Natural killer cell (primary cell): Measurements from ENCODE around the gene KIAA0408. TPM values are rescaled to one million over a fixed set of nuclear protein-coding genes. Genes with fewer than 3 reads are reported as not detected.

Experiments
- ATAC-seq, 3 donors: fragments of 150-1000 bp in 2 of 3; fragments of 200-7000 bp in 1 of 3; cut with Tn5 transposase; 1 replicate in 1 of 3; 2 replicates in 2 of 3; pipeline ENCODE4 v1.10.0; 2021; ENCODE audit warnings: mild to moderate bottlenecking in 2 of 3, moderate library complexity in 2 of 3
- DNase-seq, 2 donors: peaks; one replicate each; pipeline versions ENCODE4 v3.0.0 to v3.0.0-alpha.2; 2013 to 2021; ENCODE audit warnings: mixed read lengths in 1 of 2
- H3K27ac ChIP-seq: one replicate; pipeline ENCODE4 v1.5.1; 2013; ENCODE audit warnings: mild to moderate bottlenecking, low read length
- H3K27me3 ChIP-seq: one replicate; pipeline ENCODE4 v1.6.1; 2013; ENCODE audit warnings: low read length; ENCODE audit not compliant: control insufficient read depth, insufficient read depth
- H3K36me3 ChIP-seq: one replicate; pipeline ENCODE4 v1.6.1; 2013; ENCODE audit warnings: low read length; ENCODE audit not compliant: control insufficient read depth, insufficient read depth
- H3K4me1 ChIP-seq: one replicate; pipeline ENCODE4 v1.6.1; 2013; ENCODE audit warnings: low read length; ENCODE audit not compliant: control insufficient read depth, insufficient read depth
- H3K4me3 ChIP-seq: one replicate; pipeline ENCODE4 v1.5.1; 2013; ENCODE audit warnings: low read length
- H3K9me3 ChIP-seq: one replicate; pipeline ENCODE4 v1.6.1; 2013; ENCODE audit warnings: low read length; ENCODE audit not compliant: control insufficient read depth, insufficient read depth
- H3K27ac Mint-ChIP-seq, 2 donors: one replicate each; pipeline ENCODE4 v1.8.0; 2022; ENCODE audit warnings: mild to moderate bottlenecking in 2 of 2, mixed read lengths in 2 of 2, moderate library complexity in 1 of 2
- H3K27me3 Mint-ChIP-seq, 2 donors: one replicate each; pipeline ENCODE4 v1.8.0; 2022; ENCODE audit warnings: low read depth in 2 of 2, mixed read lengths in 2 of 2
- H3K36me3 Mint-ChIP-seq: one replicate; pipeline ENCODE4 v1.8.0; 2022; ENCODE audit warnings: mixed read lengths
- H3K4me1 Mint-ChIP-seq, 2 donors: one replicate each; pipeline ENCODE4 v1.8.0; 2022; ENCODE audit warnings: mixed read lengths in 2 of 2
- H3K4me3 Mint-ChIP-seq: one replicate; pipeline ENCODE4 v1.8.0; 2022; ENCODE audit warnings: mild to moderate bottlenecking, moderate library complexity, mixed read lengths
- H3K9me3 Mint-ChIP-seq, 2 donors: one replicate each; pipeline ENCODE4 v1.8.0; 2022; ENCODE audit warnings: mixed read lengths in 2 of 2
- CTCF ChIP-seq: fragments of 200-600 bp; IDR thresholded peaks from one replicate; pipeline ENCODE4 v1.8.0; 2022; ENCODE audit warnings: antibody characterized with exemption
- WGBS: methylation state at CpG from one replicate; pipeline ENCODE4 v1.1.7; 2013; ENCODE audit warnings: missing lambda C conversion rate; ENCODE audit not compliant: insufficient coverage; 5-methylcytosine and 5-hydroxymethylcytosine counted together
- intact Hi-C: fragments of 100-400 bp; cut with micrococcal nuclease; formaldehyde crosslinking; loops from one replicate; pipeline ENCODE4 v1.14.2; 2022
- total RNA-seq, 4 donors: library from RNA; stranded (reverse); fragments of 120-200 nt in 1 of 4; gene quantifications; one replicate each; pipeline versions ENCODE4 v1.2.3 to v1.2.4, GENCODE V29; 2013 to 2022

KIAA0408 gene
- under 1 TPM in 1 of 3 donors, not detected in 2; 0.58 TPM for total RNA-seq
- 0.36 TPM for total RNA-seq (2013)

GRCh38 chr6:127459231-127459641 lies at the start of gene KIAA0408:
TSS of gene KIAA0408 (minus strand) at chr6:127459389. CDS start at chr6:127453981, 5,408 bp downstream.
- Mint-ChIP-seq H3K36me3 (no peaks in the 10 kb centered on the region), H3K4me1 (no peaks in the 10 kb centered on the region), H3K9me3 (no peaks in the 10 kb centered on the region), H3K27me3 (peaks cover 0 to 27% of the 10 kb centered on the region in 2 donors), H3K27ac (no peak within 1 kb of the TSS), H3K4me3 (no peak within 1 kb of the TSS)
- intact Hi-C loops, result no loop called here
- Histone ChIP-seq H3K4me3 (no peak within 1 kb of the TSS), H3K27me3 (no peaks in the 10 kb centered on the region), H3K36me3 (no peaks in the 10 kb centered on the region), H3K4me1 (no peaks in the 10 kb centered on the region), H3K9me3 (no peaks in the 10 kb centered on the region), H3K27ac (no peak within 1 kb of the TSS)
- no peak for TF ChIP-seq CTCF
- no peak for DNase-seq
- ATAC-seq, result no peak
- 77% methylated on average over 4 of the region's 4 CpGs for WGBS

GRCh38 chr6:127506894-127507293 lies 47.7 kb upstream of the KIAA0408 start:
- intact Hi-C loops, result no loop called here
- Mint-ChIP-seq H3K36me3 (no peaks in the 10 kb centered on the region), H3K27ac (no peak overlapping the region), H3K4me3 (no peak overlapping the region), H3K27me3 (peaks cover 3 to 16% of the 10 kb centered on the region in 2 donors), H3K4me1 (no peaks in the 10 kb centered on the region), H3K9me3 (no peaks in the 10 kb centered on the region)
- DNase-seq, result no peak
- no peak for ATAC-seq
- H3K4me1 ChIP-seq, result no peaks in the 10 kb centered on the region
- no peaks in the 10 kb centered on the region for H3K9me3 ChIP-seq
- no peak overlapping the region for H3K27ac ChIP-seq
- no peak overlapping the region for H3K4me3 ChIP-seq
- no peaks in the 10 kb centered on the region for H3K36me3 ChIP-seq
- WGBS, result no CpG with 5 or more reads among the region's 1 CpG
- H3K27me3 ChIP-seq, result no peaks in the 10 kb centered on the region
- TF ChIP-seq CTCF, result no peak

GRCh38 chr6:127503022-127503421 lies 43.8 kb upstream of the KIAA0408 start:
- ATAC-seq, result no peak

More at GRCh38 chr6:127503022-127503421, 43.8 kb upstream of the KIAA0408 start:
- 96% methylated on average over 3 of the region's 3 CpGs for WGBS
- H3K27ac Mint-ChIP-seq, result no peak overlapping the region
- H3K4me1 ChIP-seq, result no peaks in the 10 kb centered on the region
- H3K4me1 Mint-ChIP-seq, result no peaks in the 10 kb centered on the region
- no peak overlapping the region for H3K4me3 Mint-ChIP-seq
- peaks cover 3% of the 10 kb centered on the region for H3K27me3 ChIP-seq
- no peaks in the 10 kb centered on the region for H3K36me3 ChIP-seq
- no peak overlapping the region for H3K4me3 ChIP-seq
- H3K9me3 ChIP-seq, result no peaks in the 10 kb centered on the region
- H3K27me3 Mint-ChIP-seq, result peaks cover under 1 to 15% of the 10 kb centered on the region in 2 donors
- no peak overlapping the region for H3K27ac ChIP-seq
- intact Hi-C loops, result no loop called here
- H3K36me3 Mint-ChIP-seq, result no peaks in the 10 kb centered on the region
- no peak for TF ChIP-seq CTCF
- no peak for DNase-seq
- H3K9me3 Mint-ChIP-seq, result no peaks in the 10 kb centered on the region
